Neural progenitor cell (in vitro differentiated cells): ENCODE results near the gene PCNT.

Experiments
- CTCF ChIP-seq: fragments of 200-600 bp; sonication (generic); IDR thresholded peaks from 2 replicates; pipeline ENCODE4 v1.5.1; 2017; ENCODE audit warnings: antibody characterized with exemption, mild to moderate bottlenecking
- EZH2 ChIP-seq: fragments of 200-600 bp; sonication (generic); IDR thresholded peaks from 2 replicates; pipeline ENCODE4 v1.6.1; 2017; ENCODE audit warnings: antibody characterized with exemption, mild to moderate bottlenecking, moderate library complexity

DNA sequence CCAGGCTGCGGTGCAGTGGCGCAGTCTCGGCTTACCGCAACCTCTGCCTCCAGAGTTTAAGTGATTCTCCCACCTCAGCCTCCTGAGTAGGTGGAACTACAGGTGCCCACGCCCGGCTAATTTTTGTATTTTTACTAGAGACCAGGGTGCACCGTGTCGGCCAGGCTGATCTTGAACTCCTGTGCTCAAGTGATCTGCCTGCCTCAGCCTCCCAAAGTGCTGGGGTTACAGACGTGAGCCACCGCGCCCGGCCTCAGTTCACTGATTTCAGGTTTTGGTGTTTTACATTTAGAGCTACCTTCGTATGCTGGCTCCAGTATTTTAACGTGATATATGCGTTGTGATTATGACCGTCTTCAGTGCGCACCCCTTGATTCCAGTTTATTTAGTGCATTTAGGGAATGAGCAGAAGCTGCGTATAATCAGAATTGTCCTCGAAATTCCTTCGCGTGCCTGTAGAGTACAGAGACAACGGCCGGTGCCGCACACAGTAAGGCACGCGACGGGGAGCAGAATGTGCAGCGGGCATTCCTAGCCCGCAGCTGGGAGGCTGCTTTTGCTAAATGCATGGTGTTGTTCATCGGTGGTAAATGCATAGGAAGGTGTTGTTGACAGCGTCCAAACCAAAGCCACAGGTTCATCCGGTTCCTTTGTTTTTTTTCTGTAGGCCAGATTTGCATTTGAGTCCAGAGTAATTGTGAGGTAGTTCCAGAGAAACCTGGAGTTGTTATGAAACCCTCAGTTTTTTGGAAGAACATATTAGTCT lies 85.9 kb downstream of the PCNT start:
- no peak for TF ChIP-seq CTCF
- no peak for TF ChIP-seq EZH2
